ENCODE measurements around the gene MAP6. TPM values are rescaled to one million over a fixed set of nuclear protein-coding genes. Genes with fewer than 3 reads are reported as not detected.

The MAP6 gene
- total and polyA plus RNA-seq, 2 experiments from 2014 or later: 0.31 to 1.2 TPM

DNA sequence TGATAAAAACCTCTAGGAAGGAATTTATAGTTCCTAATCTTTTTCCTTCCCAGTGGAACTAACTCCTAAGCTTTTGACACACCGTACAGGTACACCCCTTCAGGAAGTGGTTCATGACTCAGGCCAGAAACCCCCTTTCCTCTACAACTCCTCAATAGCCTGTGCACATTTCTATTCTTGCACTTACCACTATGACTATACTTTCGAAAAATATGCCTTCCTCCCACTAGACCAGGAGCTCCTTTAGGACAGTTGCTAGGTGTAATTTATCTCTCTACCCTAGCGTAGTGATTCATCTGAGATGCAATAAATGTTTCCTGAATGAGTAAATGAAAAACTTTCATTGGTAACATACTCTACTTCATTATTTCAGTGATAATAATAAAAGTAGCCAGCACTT is 14.5 kb downstream of the MAP6 start (continued):
- TF ChIP-seq, protein P1, sequence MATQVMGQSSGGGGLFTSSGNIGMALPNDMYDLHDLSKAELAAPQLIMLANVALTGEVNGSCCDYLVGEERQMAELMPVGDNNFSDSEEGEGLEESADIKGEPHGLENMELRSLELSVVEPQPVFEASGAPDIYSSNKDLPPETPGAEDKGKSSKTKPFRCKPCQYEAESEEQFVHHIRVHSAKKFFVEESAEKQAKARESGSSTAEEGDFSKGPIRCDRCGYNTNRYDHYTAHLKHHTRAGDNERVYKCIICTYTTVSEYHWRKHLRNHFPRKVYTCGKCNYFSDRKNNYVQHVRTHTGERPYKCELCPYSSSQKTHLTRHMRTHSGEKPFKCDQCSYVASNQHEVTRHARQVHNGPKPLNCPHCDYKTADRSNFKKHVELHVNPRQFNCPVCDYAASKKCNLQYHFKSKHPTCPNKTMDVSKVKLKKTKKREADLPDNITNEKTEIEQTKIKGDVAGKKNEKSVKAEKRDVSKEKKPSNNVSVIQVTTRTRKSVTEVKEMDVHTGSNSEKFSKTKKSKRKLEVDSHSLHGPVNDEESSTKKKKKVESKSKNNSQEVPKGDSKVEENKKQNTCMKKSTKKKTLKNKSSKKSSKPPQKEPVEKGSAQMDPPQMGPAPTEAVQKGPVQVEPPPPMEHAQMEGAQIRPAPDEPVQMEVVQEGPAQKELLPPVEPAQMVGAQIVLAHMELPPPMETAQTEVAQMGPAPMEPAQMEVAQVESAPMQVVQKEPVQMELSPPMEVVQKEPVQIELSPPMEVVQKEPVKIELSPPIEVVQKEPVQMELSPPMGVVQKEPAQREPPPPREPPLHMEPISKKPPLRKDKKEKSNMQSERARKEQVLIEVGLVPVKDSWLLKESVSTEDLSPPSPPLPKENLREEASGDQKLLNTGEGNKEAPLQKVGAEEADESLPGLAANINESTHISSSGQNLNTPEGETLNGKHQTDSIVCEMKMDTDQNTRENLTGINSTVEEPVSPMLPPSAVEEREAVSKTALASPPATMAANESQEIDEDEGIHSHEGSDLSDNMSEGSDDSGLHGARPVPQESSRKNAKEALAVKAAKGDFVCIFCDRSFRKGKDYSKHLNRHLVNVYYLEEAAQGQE (IDR thresholded peaks at IDR 0.05; ENCODE audit: unreplicated experiment): no peak
- TF ChIP-seq, protein P2, sequence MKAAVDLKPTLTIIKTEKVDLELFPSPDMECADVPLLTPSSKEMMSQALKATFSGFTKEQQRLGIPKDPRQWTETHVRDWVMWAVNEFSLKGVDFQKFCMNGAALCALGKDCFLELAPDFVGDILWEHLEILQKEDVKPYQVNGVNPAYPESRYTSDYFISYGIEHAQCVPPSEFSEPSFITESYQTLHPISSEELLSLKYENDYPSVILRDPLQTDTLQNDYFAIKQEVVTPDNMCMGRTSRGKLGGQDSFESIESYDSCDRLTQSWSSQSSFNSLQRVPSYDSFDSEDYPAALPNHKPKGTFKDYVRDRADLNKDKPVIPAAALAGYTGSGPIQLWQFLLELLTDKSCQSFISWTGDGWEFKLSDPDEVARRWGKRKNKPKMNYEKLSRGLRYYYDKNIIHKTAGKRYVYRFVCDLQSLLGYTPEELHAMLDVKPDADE (IDR thresholded peaks at IDR 0.05): no peak
- no peak for TF ChIP-seq EZH2 (IDR thresholded peaks at IDR 0.05; ENCODE audit: low read depth, unreplicated experiment)

DNA sequence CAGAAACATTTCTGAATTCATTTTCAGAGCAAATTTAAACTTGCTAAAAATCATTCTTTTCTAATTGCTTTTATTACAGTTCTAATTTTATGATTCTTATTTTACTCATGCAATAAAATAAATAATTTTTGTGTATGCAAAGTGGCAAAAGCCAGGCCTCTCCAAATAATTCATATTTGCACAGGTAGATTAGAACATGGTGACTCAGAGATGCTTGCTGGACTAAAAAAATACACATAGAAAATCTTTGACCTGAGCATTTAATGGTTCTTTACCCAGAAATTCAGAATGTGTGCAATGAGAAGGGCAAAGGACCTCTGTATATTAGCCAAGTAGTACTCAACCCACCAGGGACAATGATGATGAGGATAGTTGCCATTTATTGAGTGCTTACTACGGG is 15.3 kb downstream of the MAP6 start:
- Histone ChIP-seq H3K9me2 (ENCODE audit: insufficient read depth) (no peaks in the 10 kb centered on the region), H3K4me2 (no peak overlapping the region), H3K36me3 (ENCODE audit: insufficient read depth) (no peaks in the 10 kb centered on the region), H4K20me1 (replicated peaks; ENCODE audit: insufficient read depth) (no peaks in the 10 kb centered on the region), H3K27ac (ENCODE audit: low read depth) (no peak overlapping the region), H3K27me3 (ENCODE audit: insufficient read depth) (no peaks in the 10 kb centered on the region), H3K4me1 (ENCODE audit: insufficient read depth) (no peaks in the 10 kb centered on the region), H2AFZ (no peak overlapping the region), H3K4me3 (no peak overlapping the region), H3F3A (replicated peaks; ENCODE audit: low read depth) (no peaks in the 10 kb centered on the region), H3K79me2 (replicated peaks; ENCODE audit: insufficient read depth) (no peaks in the 10 kb centered on the region)
- DNase-seq (ENCODE audit: low spot score) (no peak), ATAC-seq (no peak)
- Mint-ChIP-seq H3K27ac (no peak overlapping the region), H3K4me1 (peaks cover 12% of the 10 kb centered on the region; the same call in 2 of the 3 replicates), H3K9me3 (no peaks in the 10 kb centered on the region), H3K36me3 (ENCODE audit: low read depth) (no peaks in the 10 kb centered on the region), H3K27me3 (ENCODE audit: insufficient read depth, low read depth, poor library complexity) (no peaks in the 10 kb centered on the region), H3K4me3 (no peak overlapping the region)
- TF ChIP-seq, protein P2 (IDR thresholded peaks at IDR 0.05): no peak
- TF ChIP-seq, protein P3, sequence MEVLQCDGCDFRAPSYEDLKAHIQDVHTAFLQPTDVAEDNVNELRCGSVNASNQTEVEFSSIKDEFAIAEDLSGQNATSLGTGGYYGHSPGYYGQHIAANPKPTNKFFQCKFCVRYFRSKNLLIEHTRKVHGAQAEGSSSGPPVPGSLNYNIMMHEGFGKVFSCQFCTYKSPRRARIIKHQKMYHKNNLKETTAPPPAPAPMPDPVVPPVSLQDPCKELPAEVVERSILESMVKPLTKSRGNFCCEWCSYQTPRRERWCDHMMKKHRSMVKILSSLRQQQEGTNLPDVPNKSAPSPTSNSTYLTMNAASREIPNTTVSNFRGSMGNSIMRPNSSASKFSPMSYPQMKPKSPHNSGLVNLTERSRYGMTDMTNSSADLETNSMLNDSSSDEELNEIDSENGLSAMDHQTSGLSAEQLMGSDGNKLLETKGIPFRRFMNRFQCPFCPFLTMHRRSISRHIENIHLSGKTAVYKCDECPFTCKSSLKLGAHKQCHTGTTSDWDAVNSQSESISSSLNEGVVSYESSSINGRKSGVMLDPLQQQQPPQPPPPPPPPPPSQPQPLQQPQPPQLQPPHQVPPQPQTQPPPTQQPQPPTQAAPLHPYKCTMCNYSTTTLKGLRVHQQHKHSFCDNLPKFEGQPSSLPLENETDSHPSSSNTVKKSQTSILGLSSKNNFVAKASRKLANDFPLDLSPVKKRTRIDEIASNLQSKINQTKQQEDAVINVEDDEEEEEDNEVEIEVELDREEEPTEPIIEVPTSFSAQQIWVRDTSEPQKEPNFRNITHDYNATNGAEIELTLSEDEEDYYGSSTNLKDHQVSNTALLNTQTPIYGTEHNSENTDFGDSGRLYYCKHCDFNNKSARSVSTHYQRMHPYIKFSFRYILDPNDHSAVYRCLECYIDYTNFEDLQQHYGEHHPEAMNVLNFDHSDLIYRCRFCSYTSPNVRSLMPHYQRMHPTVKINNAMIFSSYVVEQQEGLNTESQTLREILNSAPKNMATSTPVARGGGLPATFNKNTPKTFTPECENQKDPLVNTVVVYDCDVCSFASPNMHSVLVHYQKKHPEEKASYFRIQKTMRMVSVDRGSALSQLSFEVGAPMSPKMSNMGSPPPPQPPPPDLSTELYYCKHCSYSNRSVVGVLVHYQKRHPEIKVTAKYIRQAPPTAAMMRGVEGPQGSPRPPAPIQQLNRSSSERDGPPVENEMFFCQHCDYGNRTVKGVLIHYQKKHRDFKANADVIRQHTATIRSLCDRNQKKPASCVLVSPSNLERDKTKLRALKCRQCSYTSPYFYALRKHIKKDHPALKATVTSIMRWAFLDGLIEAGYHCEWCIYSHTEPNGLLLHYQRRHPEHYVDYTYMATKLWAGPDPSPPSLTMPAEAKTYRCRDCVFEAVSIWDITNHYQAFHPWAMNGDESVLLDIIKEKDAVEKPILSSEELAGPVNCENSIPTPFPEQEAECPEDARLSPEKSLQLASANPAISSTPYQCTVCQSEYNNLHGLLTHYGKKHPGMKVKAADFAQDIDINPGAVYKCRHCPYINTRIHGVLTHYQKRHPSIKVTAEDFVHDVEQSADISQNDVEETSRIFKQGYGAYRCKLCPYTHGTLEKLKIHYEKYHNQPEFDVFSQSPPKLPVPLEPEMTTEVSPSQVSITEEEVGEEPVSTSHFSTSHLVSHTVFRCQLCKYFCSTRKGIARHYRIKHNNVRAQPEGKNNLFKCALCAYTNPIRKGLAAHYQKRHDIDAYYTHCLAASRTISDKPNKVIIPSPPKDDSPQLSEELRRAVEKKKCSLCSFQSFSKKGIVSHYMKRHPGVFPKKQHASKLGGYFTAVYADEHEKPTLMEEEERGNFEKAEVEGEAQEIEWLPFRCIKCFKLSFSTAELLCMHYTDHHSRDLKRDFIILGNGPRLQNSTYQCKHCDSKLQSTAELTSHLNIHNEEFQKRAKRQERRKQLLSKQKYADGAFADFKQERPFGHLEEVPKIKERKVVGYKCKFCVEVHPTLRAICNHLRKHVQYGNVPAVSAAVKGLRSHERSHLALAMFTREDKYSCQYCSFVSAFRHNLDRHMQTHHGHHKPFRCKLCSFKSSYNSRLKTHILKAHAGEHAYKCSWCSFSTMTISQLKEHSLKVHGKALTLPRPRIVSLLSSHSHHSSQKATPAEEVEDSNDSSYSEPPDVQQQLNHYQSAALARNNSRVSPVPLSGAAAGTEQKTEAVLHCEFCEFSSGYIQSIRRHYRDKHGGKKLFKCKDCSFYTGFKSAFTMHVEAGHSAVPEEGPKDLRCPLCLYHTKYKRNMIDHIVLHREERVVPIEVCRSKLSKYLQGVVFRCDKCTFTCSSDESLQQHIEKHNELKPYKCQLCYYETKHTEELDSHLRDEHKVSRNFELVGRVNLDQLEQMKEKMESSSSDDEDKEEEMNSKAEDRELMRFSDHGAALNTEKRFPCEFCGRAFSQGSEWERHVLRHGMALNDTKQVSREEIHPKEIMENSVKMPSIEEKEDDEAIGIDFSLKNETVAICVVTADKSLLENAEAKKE (CRISPR knock-in tag; IDR thresholded peaks at IDR 0.05): no peak
- TF ChIP-seq ZNF114 (CRISPR knock-in tag; IDR thresholded peaks at IDR 0.05) (no peak), NANOG (IDR thresholded peaks at IDR 0.05; ENCODE audit: borderline replicate concordance) (no peak), EZH2 (IDR thresholded peaks at IDR 0.05; ENCODE audit: low read depth, unreplicated experiment) (no peak), CREB1 (CRISPR knock-in tag; IDR thresholded peaks at IDR 0.05; ENCODE audit: low read depth) (no peak), EZH2phosphoT487 (IDR thresholded peaks at IDR 0.05; ENCODE audit: unreplicated experiment) (no peak), ZNF331 (CRISPR knock-in tag; IDR thresholded peaks at IDR 0.05; ENCODE audit: low read depth) (no peak), POLR2AphosphoS5 (IDR thresholded peaks at IDR 0.05; ENCODE audit: low read depth) (no peak), STAT1 (IDR thresholded peaks at IDR 0.05; ENCODE audit: unreplicated experiment) (no peak)
- TF ChIP-seq, protein P4, sequence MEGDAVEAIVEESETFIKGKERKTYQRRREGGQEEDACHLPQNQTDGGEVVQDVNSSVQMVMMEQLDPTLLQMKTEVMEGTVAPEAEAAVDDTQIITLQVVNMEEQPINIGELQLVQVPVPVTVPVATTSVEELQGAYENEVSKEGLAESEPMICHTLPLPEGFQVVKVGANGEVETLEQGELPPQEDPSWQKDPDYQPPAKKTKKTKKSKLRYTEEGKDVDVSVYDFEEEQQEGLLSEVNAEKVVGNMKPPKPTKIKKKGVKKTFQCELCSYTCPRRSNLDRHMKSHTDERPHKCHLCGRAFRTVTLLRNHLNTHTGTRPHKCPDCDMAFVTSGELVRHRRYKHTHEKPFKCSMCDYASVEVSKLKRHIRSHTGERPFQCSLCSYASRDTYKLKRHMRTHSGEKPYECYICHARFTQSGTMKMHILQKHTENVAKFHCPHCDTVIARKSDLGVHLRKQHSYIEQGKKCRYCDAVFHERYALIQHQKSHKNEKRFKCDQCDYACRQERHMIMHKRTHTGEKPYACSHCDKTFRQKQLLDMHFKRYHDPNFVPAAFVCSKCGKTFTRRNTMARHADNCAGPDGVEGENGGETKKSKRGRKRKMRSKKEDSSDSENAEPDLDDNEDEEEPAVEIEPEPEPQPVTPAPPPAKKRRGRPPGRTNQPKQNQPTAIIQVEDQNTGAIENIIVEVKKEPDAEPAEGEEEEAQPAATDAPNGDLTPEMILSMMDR (conservative IDR thresholded peaks at IDR 0.05; ENCODE audit: low read depth in 2 of 2): no peak
